Thyroid gland (tissue), 4 donors: Measurements from ENCODE around the gene VAT1L. TPM values are rescaled to one million over a fixed set of nuclear protein-coding genes. Genes with fewer than 3 reads are reported as not detected.
A peak's percentile ranks its signal among the peaks of the same experiment; 100 is the strongest.

Experiments
- DNase-seq, 2 donors: peaks; one replicate each; pipeline ENCODE4 v3.0.0-alpha.2; 2019
- H3K27ac ChIP-seq, 3 donors: fragments of 200-600 bp; sonication (generic); 1 replicate in 2 of 3; 2 replicates in 1 of 3; pipeline ENCODE4 v1.5.1; 2016 to 2019; ENCODE audit warnings: mild to moderate bottlenecking in 1 of 3, moderate library complexity in 1 of 3
- H3K27me3 ChIP-seq: fragments of 200-600 bp; sonication (generic); one replicate; pipeline ENCODE4 v1.5.1; 2019
- H3K36me3 ChIP-seq, 2 donors: fragments of 200-600 bp; sonication (generic); one replicate each; pipeline ENCODE4 v1.5.1; 2016 to 2019
- H3K4me1 ChIP-seq, 2 donors: fragments of 200-600 bp; sonication (generic); one replicate each; pipeline ENCODE4 v1.5.1; 2017 to 2019
- H3K4me3 ChIP-seq, 3 donors: fragments of 200-600 bp; sonication (generic); replicated peaks in 1 of 3; 1 replicate in 2 of 3; 2 replicates in 1 of 3; pipeline ENCODE4 v1.5.1; 2016; ENCODE audit warnings: mild to moderate bottlenecking in 1 of 3
- H3K9me3 ChIP-seq: fragments of 200-600 bp; sonication (generic); one replicate; pipeline ENCODE4 v1.5.1; 2017
- POLR2A ChIP-seq, 2 donors: fragments of 450-650 bp; IDR thresholded peaks; one replicate each; pipeline ENCODE4 v1.6.1; 2017; ENCODE audit warnings: antibody characterized with exemption in 2 of 2, mild to moderate bottlenecking in 2 of 2, moderate library complexity in 1 of 2
- WGBS, 2 donors: methylation state at CpG; one replicate each; pipeline ENCODE4 v1.1.5; 2017; 5-methylcytosine and 5-hydroxymethylcytosine counted together
- intact Hi-C: fragments of 100-400 bp; cut with DNase I; formaldehyde crosslinking; loops from one replicate; pipeline ENCODE4 v1.15.1; 2023
- total RNA-seq, 4 donors: library from RNA; depleted of rRNA; stranded (reverse); fragments of >200 nt; gene quantifications; one replicate each; pipeline ENCODE4 v1.2.3, GENCODE V29; 2016
- TF ChIP-seq, protein P1 (sequence below), 6 experiments: fragments of 200-600 bp in 3 of 6; fragments of 450-650 bp in 3 of 6; sonication (generic) in 3 of 6; IDR thresholded peaks; one replicate each; pipeline ENCODE4 v1.5.1; 2016 to 2019; ENCODE audit warnings: antibody characterized with exemption in 6 of 6, mild to moderate bottlenecking in 2 of 6, inconsistent platforms in 1 of 6, moderate library complexity in 1 of 6

Gene VAT1L
- total RNA-seq, 4 donors from 2014 or later, result 1.9 to 29.7 (median 9.2) TPM

DNA sequence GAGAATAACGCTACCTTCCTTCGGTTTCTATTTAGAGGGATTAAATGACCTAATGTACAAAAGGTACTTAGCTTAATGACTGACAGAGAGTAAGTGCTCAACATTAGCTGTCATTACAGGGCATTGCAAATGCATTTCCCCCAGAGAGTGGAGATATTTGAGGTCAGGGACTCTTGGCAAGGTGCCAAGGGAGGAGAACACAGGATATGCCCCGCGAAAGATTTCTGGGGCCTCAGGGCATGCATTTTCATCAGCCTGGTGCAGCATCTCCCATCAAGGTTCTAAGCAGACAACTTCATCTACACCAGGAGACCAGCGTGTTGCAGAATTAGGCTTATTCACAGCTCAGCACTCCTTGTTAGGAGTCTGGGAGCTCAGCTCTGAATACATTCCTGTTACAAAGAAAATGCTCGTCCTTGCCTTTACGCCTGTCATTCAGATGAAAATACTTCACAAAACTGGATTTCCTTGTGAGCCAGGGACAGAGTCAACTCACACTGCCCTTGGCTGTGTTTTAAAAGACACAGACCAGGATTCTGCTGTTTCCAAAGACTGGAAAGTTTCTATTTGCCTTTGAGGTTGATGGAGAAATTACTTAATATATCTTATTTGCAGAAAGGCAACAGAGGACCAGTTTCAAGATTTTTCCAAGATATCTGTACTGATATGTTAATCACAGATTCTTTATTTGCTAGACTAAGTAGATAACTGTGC, 108.2 kb downstream of the VAT1L start:
- no peak overlapping the region for H3K4me3 ChIP-seq
- 29 to 44% methylated on average over 7 of the region's 7 CpGs for WGBS, 2 donors
- DNase-seq, result no peak

DNA sequence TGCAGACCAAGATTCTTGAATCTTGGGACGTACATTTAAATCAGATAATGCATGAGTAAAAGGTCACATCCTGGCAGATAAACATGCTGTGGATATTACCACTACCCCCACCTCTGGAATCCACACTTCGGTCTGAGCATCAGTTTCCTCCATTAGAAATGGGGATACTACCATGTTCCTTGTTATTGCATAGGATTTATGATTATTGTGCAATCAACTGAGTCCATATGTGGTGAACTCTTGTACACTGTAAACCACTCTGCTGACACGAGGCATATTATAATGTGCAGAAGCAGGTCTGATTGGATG, 108.7 kb downstream of the VAT1L start:
- no peak for DNase-seq
- no peaks in the 10 kb centered on the region for H3K27me3 ChIP-seq
- H3K4me3 ChIP-seq, result no peak overlapping the region
- H3K9me3 ChIP-seq, result no peaks in the 10 kb centered on the region
- no peak for TF ChIP-seq POLR2A (IDR thresholded peaks at IDR 0.05)
- TF ChIP-seq, protein P1, sequence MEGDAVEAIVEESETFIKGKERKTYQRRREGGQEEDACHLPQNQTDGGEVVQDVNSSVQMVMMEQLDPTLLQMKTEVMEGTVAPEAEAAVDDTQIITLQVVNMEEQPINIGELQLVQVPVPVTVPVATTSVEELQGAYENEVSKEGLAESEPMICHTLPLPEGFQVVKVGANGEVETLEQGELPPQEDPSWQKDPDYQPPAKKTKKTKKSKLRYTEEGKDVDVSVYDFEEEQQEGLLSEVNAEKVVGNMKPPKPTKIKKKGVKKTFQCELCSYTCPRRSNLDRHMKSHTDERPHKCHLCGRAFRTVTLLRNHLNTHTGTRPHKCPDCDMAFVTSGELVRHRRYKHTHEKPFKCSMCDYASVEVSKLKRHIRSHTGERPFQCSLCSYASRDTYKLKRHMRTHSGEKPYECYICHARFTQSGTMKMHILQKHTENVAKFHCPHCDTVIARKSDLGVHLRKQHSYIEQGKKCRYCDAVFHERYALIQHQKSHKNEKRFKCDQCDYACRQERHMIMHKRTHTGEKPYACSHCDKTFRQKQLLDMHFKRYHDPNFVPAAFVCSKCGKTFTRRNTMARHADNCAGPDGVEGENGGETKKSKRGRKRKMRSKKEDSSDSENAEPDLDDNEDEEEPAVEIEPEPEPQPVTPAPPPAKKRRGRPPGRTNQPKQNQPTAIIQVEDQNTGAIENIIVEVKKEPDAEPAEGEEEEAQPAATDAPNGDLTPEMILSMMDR (IDR thresholded peaks at IDR 0.05), result no peak
- intact Hi-C loops, result no loop called here
- 70 to 74% methylated on average over 3 of the region's 3 CpGs for WGBS, 2 donors
- peak overlapping the region in 2 of 3 donors; percentile 68 to 93 for H3K27ac ChIP-seq
- H3K4me1 ChIP-seq, result peaks cover 26 to 48% of the 10 kb centered on the region in 2 donors
- no peaks in the 10 kb centered on the region for H3K36me3 ChIP-seq

More for the DNA sequence above, 108.2 kb downstream of the VAT1L start:
- no peaks in the 10 kb centered on the region for H3K27me3 ChIP-seq
- no peaks in the 10 kb centered on the region for H3K9me3 ChIP-seq
- intact Hi-C loops, result no loop called here
- H3K27ac ChIP-seq, result peak overlapping the region in 1 of 3 donors; percentile 93
- no peaks in the 10 kb centered on the region for H3K36me3 ChIP-seq
- peaks cover 26 to 48% of the 10 kb centered on the region in 2 donors for H3K4me1 ChIP-seq
- TF ChIP-seq, protein P1 (IDR thresholded peaks at IDR 0.05), result no peak
- TF ChIP-seq POLR2A (IDR thresholded peaks at IDR 0.05), result no peak

DNA sequence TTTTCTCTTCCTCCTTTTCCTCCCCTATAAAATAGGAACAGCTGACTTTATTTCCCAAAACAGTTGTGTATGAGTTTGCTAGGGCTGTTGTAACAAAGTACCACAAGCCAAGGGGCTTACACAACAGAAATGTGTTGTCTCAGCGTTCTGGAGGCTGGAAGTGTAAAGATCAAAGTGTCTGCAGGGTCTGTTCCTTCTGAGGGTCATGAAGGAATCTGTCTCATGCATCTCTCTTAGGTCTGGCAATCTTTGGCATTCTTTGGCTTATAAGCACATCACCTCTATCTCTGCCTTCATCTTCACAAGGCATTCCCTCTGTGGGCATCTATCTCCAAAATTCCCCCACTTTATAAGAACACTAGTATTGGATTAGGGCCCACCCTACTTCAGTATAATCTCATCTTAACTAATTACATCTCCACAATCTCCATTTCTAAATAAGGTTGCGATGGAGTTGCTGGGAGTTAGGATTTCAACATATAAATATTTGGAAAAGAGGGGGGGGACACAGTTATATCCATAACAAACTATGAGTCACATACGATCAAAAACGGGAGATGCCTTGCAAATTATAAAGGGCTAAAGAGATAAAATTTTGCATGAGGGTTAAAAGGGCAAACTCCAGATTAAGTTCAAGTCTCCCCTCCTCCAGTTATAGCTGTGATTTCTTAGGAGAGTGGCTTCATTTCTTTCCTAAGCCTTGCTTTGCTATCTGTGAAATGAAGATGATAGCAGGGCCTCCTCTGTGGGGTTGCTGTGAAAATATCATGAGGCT, 109.7 kb downstream of the VAT1L start:
- Histone ChIP-seq H3K4me3 (no peak overlapping the region), H3K27ac (peak overlapping the region; percentile 48 to 93 (median 68)), H3K36me3 (no peaks in the 10 kb centered on the region), H3K9me3 (no peaks in the 10 kb centered on the region), H3K27me3 (no peaks in the 10 kb centered on the region), H3K4me1 (peaks cover 26 to 48% of the 10 kb centered on the region in 2 donors)
- TF ChIP-seq, protein P1 (IDR thresholded peaks at IDR 0.05), result no peak
- TF ChIP-seq POLR2A (IDR thresholded peaks at IDR 0.05), result no peak
- DNase-seq, result no peak
- intact Hi-C loops, result no loop called here
- WGBS, 2 donors, result 79 to 82% methylated on average over 4 of the region's 4 CpGs

DNA sequence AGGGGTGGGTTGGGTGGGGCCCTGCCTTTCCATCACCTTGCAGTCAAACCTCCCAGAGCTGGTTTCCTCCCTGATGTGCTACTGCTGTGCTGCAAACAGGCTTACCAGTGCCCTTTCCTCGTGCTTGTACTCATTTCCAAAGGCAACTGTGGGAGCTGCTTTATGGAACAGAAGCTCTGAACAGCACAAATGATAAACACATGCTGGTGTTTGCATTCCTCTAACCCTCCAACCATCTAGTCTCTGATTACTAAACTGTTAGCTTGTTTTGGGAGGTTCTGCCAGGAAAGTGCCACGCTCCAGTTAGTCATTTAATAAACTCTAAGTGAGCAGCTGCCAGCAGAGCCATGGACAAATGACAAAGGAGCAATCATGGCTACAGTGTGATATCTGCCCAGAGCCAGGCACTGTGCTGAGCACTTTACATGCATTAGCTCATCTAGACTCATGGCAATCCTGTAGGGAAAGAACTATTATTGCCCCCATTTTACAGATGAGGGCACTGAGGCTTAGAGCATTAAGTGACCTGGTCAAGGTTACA, 110.4 kb downstream of the VAT1L start:
- no peaks in the 10 kb centered on the region for H3K36me3 ChIP-seq
- peak; percentile 58 to 79 for DNase-seq
- peak in 1 of 2 donors; percentile 26 for TF ChIP-seq POLR2A (IDR thresholded peaks at IDR 0.05)
- TF ChIP-seq, protein P1 (IDR thresholded peaks at IDR 0.05), result no peak
- H3K27me3 ChIP-seq, result no peaks in the 10 kb centered on the region
- H3K4me1 ChIP-seq, result peaks cover 23 to 47% of the 10 kb centered on the region in 2 donors
- no peak overlapping the region for H3K4me3 ChIP-seq
- H3K9me3 ChIP-seq, result no peaks in the 10 kb centered on the region
- peak overlapping the region; percentile 48 to 93 (median 68) for H3K27ac ChIP-seq
- intact Hi-C loops, result no loop called here
- 21 to 36% methylated on average over 2 of the region's 2 CpGs for WGBS, 2 donors
